HG02885 (cell line): ENCODE results near the gene ELOVL4.

Experiments used
- ATAC-seq: cut with Tn5 transposase; IDR thresholded peaks from one replicate; pipeline ENCODE4 v1.9.1; 2021; ENCODE audit warnings: mild to moderate bottlenecking; ENCODE audit not compliant: unreplicated experiment, poor library complexity

ELOVL4 gene

GRCh38 chr6:79947191-79948186, at the start of gene ELOVL4:
TSS of gene ELOVL4 (minus strand) at chr6:79947553. CDS start at chr6:79947279, 274 bp downstream.
- ATAC-seq = peak; percentile 48

- no peak for ATAC-seq
These were observed 46.6 kb upstream of the ELOVL4 start for GRCh38 chr6:79993911-79994309.

DNA sequence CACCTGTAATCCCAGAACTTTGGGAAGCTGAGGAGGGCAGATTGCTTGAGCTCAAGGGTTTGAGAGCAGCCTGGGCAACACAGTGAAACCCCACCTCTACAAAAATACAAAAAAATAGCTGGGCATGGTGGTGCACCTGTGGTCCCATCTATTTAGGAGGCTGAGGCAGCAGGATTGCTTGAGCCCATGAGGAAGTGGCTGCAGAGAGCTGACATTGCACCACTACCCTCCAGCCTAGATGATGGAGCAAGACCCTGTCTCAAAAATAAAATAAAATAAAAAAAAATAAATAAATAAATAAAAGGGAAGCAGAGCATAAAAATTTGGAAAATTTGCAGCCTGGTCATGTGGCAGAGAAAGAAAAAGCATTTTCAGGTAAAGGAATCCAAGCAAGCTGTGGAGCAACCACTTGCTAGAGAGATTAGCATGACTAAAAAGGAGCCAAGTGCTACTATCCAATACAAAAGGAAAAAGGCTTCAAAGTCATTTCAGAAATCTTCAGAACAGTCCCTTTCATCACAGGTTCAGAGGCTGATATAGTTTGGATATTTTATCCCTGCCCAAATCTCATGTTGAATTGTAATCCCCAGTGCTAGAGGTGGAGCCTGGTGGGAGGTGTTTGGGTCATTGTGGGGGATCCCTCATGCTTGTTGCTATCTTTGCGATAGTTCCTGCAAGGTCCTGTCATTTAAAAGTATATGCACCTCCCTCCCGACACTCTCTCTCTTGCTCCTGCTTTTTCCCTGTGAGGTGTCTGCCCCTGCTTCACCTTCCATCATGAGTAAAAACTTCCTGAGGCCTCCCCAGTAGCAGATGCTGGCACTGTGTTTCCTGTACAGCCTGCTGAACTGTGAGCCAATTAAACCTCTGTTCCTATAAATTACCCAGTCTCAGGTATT, 45.9 kb upstream of the ELOVL4 start:
- ATAC-seq = no peak

DNA sequence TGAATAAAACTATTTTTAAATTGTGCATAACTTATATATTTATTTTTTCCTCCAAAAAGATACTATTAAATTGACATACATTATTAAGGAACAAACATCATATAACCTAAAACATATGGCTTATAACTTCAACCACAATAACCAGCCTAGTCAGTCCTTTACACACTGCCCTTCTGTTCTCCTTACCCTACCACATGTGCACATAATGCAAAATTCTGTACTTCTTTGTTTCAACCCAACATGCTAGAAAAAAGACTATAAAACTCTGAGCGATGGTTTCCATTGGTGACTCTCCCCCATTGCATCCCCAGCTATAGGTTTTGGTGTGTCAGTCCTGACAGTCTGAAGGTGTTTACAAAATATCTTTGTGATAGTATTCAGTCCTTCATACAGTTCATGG, 42.3 kb upstream of the ELOVL4 start:
- ATAC-seq = no peak

DNA sequence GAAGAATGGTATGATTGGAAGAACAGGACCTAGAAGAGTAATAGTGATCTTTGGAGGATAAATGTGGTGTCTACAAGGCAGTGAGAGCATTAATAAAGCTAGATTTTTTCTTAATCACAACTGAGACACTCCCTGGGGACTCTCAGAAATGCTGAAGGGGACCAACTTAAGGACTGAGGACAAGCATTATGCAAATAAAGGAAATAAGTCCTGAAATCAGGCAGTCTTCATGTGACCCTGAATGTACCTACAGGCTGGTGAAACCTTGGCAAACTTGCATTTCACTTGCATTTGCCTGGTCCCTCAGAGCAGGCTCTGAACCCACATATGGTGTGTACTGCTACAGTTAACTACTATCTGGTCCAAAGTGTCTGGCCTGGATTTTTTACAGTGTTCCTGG, 37.8 kb upstream of the ELOVL4 start:
- no peak for ATAC-seq

DNA sequence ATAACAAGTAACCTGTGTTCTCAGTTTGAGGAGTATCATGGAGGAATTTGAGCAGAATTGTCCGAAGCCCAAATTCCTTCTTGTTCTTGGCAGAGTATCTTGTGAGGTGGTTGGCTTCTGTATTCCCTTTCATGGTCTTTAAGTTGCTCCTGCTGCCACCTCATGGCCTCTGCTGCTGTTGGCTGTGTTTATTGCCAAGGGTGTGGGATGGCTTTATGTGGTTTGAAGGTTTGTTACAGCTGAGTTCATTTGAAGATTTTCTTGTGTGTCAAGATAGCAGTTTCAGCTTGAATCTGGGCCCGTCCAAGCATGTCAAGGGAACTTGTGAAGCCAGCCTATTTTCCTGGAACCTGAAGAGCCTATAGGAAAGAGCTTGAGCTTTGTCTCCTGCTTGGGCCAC, 36.9 kb upstream of the ELOVL4 start:
- peak; percentile 45 for ATAC-seq

- no peak for ATAC-seq
These were observed 34.3 kb upstream of the ELOVL4 start for GRCh38 chr6:79981652-79982051.

DNA sequence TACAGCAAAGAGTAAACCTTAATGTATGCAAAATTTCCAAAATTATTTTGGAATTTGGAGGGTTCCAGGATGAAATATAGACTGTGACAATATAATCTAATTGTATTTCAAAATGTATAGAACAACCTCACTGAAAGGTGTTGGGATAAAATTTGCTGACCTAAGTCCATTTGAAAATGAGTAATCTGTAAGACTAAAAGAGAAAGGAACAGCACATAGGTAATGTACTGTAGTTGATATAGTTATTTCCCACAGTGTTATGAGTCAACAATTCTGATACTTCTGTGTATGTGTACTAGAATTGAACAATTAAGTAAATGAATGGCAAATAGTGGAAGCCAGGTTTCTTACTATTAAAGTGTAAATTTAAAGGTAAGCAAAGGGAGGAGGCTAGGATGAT, 23.8 kb upstream of the ELOVL4 start:
- no peak for ATAC-seq

GRCh38 chr6:79969784-79970183, 22.4 kb upstream of the ELOVL4 start:
- ATAC-seq = no peak

DNA sequence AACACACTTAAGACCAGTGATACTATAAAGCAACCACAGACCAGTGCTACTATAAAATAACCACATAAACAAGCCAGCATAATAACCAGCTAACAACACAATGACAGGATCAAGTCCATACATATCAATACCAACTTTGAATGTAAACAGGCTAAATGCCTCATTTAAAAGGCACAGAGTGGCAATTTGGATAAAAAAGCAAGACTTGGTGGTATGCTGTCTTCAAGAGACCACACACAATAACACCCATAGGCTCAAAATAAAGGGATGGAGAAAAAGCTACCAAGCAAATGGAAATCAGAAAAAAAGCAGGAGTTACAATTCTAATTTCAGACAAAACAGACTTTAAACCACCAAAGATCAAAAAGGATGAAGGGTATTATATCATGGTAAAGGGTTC, 19.8 kb upstream of the ELOVL4 start:
- no peak for ATAC-seq

GRCh38 chr6:79964607-79965081, 17.3 kb upstream of the ELOVL4 start:
- no peak for ATAC-seq

- ATAC-seq = no peak
These were observed 7.5 kb upstream of the ELOVL4 start for GRCh38 chr6:79954849-79955248.

DNA sequence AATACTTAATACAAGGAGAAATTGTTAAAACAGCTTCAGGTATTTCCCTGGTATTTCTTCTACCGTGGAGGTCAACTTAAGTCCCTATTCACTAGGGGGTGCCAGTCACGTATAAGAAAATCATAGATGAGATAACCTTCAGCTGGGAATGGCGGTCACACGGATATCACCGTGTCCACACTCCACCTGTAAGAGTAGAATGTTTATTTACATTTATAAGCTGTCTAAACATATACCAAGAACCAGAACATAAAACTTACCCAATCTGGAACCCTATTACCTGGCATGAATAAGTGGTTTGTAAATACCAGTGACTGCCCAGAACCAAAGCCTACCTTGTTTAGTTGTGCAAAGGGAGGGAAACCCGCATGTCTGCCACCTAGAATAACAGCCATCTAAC, 1.9 kb upstream of the ELOVL4 start:
- peak; percentile 71 for ATAC-seq

DNA sequence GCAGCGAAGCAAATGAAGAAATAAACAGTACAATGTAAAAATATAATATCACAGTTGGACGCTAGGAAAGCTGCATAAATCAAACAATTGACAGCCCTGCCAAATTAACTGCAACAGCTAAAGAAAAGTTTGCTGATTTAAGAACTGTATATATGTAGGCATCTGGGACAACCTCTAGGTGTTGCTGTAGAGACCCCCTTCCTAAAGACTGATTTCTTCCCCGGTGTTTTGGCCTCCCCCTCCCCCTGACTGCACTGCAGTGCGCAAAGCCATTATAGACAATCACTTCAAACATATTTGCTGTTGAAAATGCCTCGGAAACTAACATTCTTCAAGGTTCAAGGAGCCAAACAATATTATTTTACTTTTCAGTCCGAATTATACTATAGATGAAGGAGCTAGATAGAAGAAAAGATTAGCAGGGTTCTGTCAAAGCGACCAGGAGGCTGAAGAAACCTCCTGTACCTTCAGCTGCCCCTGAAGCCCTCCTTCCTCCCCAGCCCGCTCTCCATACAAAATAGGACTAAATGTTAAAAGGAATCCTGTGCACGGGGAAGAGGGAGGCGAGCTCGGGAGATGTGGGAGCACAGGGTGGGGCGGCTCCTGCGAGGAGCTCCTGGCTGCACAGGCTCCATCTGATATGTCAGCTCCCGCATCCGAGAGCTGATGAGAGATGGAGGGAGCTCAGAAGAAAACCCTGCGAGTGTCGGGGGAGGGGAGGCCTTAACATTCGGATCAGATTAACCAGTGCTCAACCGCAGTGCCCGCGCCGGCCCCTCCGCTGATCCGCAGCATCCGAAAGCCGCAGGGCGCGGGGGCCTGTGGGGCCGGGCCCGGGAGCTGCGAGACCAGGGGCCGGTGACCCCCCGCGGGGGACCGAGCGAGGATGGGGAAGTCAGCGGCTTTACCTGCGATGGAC, 822 bp downstream of the ELOVL4 start:
- peak; percentile 26 for ATAC-seq

- no peak for ATAC-seq
These were observed 4.2 kb downstream of the ELOVL4 start for GRCh38 chr6:79943133-79943532.

- ATAC-seq = no peak
These were observed 5.7 kb downstream of the ELOVL4 start for GRCh38 chr6:79941489-79942151.

DNA sequence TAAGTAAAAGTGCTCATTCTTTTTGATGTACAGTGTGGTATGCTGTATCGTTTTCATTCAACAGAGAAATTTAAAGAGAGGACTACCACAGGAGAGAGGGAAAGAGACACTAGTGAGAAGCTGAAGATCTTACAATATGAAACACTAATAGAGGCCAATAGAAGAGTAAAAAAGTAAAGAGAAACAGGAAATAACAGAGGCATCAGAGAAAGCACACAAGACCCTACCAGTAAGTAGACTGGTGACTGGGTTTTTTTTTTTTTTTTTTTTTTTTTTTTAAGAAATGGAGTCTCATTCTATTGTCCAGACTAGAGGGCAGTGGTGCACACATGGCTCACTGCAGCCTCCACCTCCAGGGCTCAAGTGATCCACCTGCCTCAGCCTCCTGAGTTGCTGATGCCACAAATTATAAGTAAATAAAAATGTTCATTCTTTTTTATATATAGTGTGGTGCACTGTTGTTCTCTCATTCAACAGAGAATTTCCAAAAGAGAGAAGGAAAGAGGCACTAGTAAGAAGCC, 18.8 kb downstream of the ELOVL4 start:
- ATAC-seq = no peak

- no peak for ATAC-seq
These were observed 19.6 kb downstream of the ELOVL4 start for GRCh38 chr6:79927758-79928157.

DNA sequence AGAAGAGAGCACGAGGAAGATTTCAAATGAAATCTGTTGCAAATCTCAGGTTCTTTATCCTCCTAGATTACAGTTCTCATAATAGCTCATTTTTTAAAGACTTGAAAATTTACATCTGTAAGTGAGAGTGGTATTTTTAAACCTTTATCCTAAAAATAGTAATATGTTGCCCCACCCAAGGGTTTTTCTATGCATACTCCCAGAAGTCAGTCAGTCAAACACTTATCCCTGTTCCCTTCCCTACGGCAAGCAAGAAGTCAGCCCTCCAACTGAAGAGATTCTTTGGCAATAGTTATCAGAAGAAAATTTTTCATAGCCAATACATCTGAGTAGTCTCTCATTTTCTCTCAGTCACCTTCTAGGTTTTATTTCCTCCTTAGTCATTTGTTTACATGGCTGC, 24.1 kb downstream of the ELOVL4 start:
- no peak for ATAC-seq
